GM23248 (cell line): Measurements from ENCODE around the gene PNPLA7. TPM values are rescaled to one million over a fixed set of nuclear protein-coding genes. Genes with fewer than 3 reads are reported as not detected.
"Not testable (repeated sequence)": the region's sequence is repeated elsewhere in the genome, so short reads cannot be mapped to it uniquely, and the experiment has no call there.

Source experiments
- DNase-seq: peaks from one replicate; pipeline ENCODE4 v3.0.0-alpha.2; 2015
- H2AFZ ChIP-seq: fragments of 200-600 bp; sonication (generic); 2 replicates; pipeline ENCODE4 v1.6.1; 2016; ENCODE audit warnings: antibody characterized with exemption
- H3F3A ChIP-seq: fragments of 200-600 bp; sonication (generic); 2 replicates; pipeline ENCODE4 v1.6.1; 2016; ENCODE audit warnings: mild to moderate bottlenecking, antibody characterized with exemption, mixed run types; ENCODE audit not compliant: insufficient read depth
- H3K27ac ChIP-seq: fragments of 200-600 bp; sonication (generic); 2 replicates; pipeline ENCODE4 v1.5.1; 2016; ENCODE audit warnings: mild to moderate bottlenecking
- H3K27me3 ChIP-seq: fragments of 200-600 bp; sonication (generic); replicated peaks from 2 replicates; pipeline ENCODE4 v1.6.1; 2016; ENCODE audit warnings: mild to moderate bottlenecking; ENCODE audit not compliant: insufficient read depth
- H3K36me3 ChIP-seq: fragments of 200-600 bp; sonication (generic); 2 replicates; pipeline ENCODE4 v1.6.1; 2016; ENCODE audit warnings: low read depth, mild to moderate bottlenecking
- H3K4me1 ChIP-seq: fragments of 200-600 bp; sonication (generic); 2 replicates; pipeline ENCODE4 v1.6.1; 2016; ENCODE audit warnings: mild to moderate bottlenecking; ENCODE audit not compliant: insufficient read depth
- H3K4me2 ChIP-seq: fragments of 200-600 bp; sonication (generic); one replicate; pipeline ENCODE4 v1.6.1; 2016; ENCODE audit warnings: mild to moderate bottlenecking; ENCODE audit not compliant: unreplicated experiment
- H3K4me3 ChIP-seq: fragments of 200-600 bp; sonication (generic); 2 replicates; pipeline ENCODE4 v1.5.1; 2016; ENCODE audit warnings: mild to moderate bottlenecking
- H3K79me2 ChIP-seq: fragments of 200-600 bp; sonication (generic); 2 replicates; pipeline ENCODE4 v1.6.1; 2016; ENCODE audit warnings: mild to moderate bottlenecking; ENCODE audit not compliant: insufficient read depth
- H3K9ac ChIP-seq: fragments of 200-600 bp; sonication (generic); 2 replicates; pipeline ENCODE4 v1.6.1; 2016; ENCODE audit warnings: mild to moderate bottlenecking
- H3K9me2 ChIP-seq: fragments of 200-600 bp; sonication (generic); 2 replicates; pipeline ENCODE4 v1.6.1; 2016; ENCODE audit warnings: mixed run types, mild to moderate bottlenecking, moderate library complexity; ENCODE audit not compliant: insufficient read depth
- H3K9me3 ChIP-seq: fragments of 200-600 bp; sonication (generic); one replicate; pipeline ENCODE4 v1.6.1; 2017; ENCODE audit warnings: low read depth
- H4K20me1 ChIP-seq: fragments of 200-600 bp; sonication (generic); 2 replicates; pipeline ENCODE4 v1.6.0; 2016; ENCODE audit not compliant: insufficient read depth
- EZH2 ChIP-seq: fragments of 200-600 bp; sonication (generic); IDR thresholded peaks from 2 replicates; pipeline ENCODE4 v1.6.1; 2018; ENCODE audit warnings: antibody characterized with exemption, mild to moderate bottlenecking; ENCODE audit not compliant: insufficient read depth, poor library complexity, severe bottlenecking
- EZH2phosphoT487 ChIP-seq: fragments of 200-600 bp; sonication (generic); IDR thresholded peaks from 2 replicates; pipeline ENCODE4 v1.6.1; 2018; ENCODE audit warnings: antibody characterized with exemption, moderate library complexity, mild to moderate bottlenecking, low read depth; ENCODE audit not compliant: insufficient read depth
- WGBS, 2 experiments: methylation state at CpG; one replicate each; pipeline ENCODE4 v1.1.6; 2015 to 2017; ENCODE audit warnings: low lambda C conversion rate in 2 of 2, low coverage in 1 of 2; ENCODE audit errors: missing lambda C conversion rate in 2 of 2; 5-methylcytosine and 5-hydroxymethylcytosine counted together
- in situ Hi-C: fragments of 300-500 bp; cut with MboI; formaldehyde crosslinking; loops from 2 replicates; pipeline ENCODE4 v1.15.0; 2020
- polyA plus RNA-seq: library from polyadenylated mRNA; unstranded; fragments of >200 nt; fragmentation: Nextera tagmentation; extraction: Ambion mirVana; gene quantifications from 2 replicates; pipeline ENCODE4 v1.2.1, GENCODE V29; 2016
- total RNA-seq: library from RNA; depleted of rRNA; stranded (reverse); fragments of >200 nt; shearing (Covaris generic); gene quantifications from 2 replicates; pipeline ENCODE4 v1.2.3, GENCODE V29; 2014

The PNPLA7 gene
- total and polyA plus RNA-seq, 2 experiments from 2014 or later = 0.54 to 0.59 TPM

DNA sequence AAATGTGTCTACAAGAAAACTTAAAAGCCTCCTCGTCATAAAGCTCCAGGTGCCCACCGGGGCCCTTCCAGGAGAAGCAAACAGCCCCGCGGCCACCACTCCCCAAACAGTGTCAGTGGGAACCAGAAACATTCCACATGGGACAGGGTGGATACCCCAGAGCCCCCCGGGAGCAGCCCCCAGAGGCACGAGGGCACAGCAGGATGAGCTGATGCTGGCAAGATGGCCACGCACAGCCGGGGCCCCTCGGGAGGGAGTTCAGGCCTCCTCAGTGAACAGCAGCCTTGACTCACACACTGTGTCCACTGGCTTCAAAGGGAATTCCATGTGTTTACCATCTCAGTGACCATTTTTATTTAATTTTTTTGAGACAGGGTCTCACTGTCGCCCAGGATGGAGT is 137.8 kb downstream of the PNPLA7 start:
- Histone ChIP-seq H3K9me3 (no peaks in the 10 kb centered on the region), H3F3A (no peaks in the 10 kb centered on the region), H3K9me2 (no peaks in the 10 kb centered on the region), H3K4me1 (peaks cover 11% of the 10 kb centered on the region), H3K79me2 (no peaks in the 10 kb centered on the region), H3K9ac (no peak overlapping the region), H3K36me3 (no peaks in the 10 kb centered on the region), H3K27me3 (no peaks in the 10 kb centered on the region), H3K27ac (no peak overlapping the region), H3K4me2 (no peak overlapping the region), H4K20me1 (no peaks in the 10 kb centered on the region), H3K4me3 (no peak overlapping the region), H2AFZ (no peak overlapping the region)
- WGBS, 2 experiments = 78 to 85% methylated on average over 7 to 10 of the region's 10 CpGs
- peak; percentile 48 for DNase-seq
- TF ChIP-seq EZH2phosphoT487 (no peak), EZH2 (no peak)
- in situ Hi-C loops = loop anchor here (25.0 kb wide), 1 partner anchor 300 kb away; the partner anchor contains the start of gene DPP7

DNA sequence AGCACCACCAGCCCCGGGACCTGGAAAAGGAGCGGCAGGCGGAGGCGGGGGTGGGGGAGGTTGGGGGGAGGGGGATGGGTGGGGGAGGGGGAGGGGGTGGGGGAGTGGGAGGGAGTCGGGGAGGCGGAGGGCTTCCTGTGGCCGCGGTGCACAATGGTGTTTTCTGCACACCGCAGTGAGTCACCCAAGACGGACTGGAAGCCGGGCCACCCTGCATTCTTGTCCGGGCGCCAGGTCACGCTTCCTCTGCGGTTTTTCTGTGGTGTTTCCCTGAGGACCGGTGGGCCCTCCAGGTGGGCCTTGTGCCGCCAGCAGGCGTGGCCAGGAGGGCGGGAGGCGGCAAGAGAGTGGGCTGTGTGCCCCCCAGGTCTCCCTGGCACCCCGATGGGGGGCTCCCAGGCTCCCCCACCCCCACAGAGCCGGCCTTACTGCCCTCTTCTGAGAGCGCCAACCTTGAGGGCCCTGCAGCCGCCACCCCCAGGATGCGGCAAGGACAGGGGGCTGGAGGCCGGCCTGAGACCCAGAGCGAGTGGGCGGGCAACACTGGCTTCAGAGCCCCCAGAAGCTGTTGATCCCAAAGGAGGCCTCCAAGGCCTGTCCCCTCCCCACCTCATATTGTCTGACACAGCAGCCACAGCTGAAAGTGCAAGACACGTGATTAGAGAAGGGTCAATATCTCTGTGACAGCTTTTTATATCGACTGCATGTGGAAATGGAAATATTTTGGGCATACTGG is 138.4 kb downstream of the PNPLA7 start:
- no peaks in the 10 kb centered on the region for H4K20me1 ChIP-seq
- H2AFZ ChIP-seq = no peak overlapping the region
- no peaks in the 10 kb centered on the region for H3K9me2 ChIP-seq
- H3K36me3 ChIP-seq = no peaks in the 10 kb centered on the region
- 54 to 77% methylated on average over 13 to 30 of the region's 30 CpGs for WGBS, 2 experiments
- H3K4me3 ChIP-seq = no peak overlapping the region
- no peaks in the 10 kb centered on the region for H3K27me3 ChIP-seq
- in situ Hi-C loops = loop anchor here (25.0 kb wide), 1 partner anchor 300 kb away; the partner anchor contains the start of gene DPP7
- H3K4me1 ChIP-seq = peaks cover 14% of the 10 kb centered on the region
- peak; percentile 86 for DNase-seq
- H3K9me3 ChIP-seq = no peaks in the 10 kb centered on the region
- H3K4me2 ChIP-seq = no peak overlapping the region
- no peaks in the 10 kb centered on the region for H3F3A ChIP-seq
- no peak overlapping the region for H3K27ac ChIP-seq
- H3K9ac ChIP-seq = no peak overlapping the region
- no peaks in the 10 kb centered on the region for H3K79me2 ChIP-seq
- TF ChIP-seq EZH2 (no peak), EZH2phosphoT487 (no peak)

DNA sequence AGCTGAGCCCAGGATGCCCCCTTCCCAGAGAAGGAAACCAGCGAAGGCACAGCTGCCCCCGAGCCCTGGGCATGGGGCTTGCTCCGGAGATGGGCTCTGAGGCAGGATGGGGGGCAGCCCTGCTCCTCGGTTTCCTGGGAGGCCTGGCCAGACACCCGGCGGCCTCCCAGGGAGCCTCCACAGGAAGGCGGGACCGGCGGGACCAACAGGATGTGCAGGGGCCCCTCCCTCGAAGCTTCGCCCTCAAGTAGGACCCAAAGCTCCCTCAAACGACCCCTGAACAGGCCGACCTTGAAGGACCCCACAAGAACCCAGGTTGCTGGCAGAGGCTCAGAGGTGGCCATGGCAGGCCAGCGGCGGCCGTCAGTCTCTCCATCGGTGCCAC is 138.9 kb downstream of the PNPLA7 start:
- Histone ChIP-seq H3K27ac (no peak overlapping the region), H3K9me3 (no peaks in the 10 kb centered on the region), H3K79me2 (no peaks in the 10 kb centered on the region), H2AFZ (no peak overlapping the region), H3K4me2 (no peak overlapping the region), H3K36me3 (no peaks in the 10 kb centered on the region), H4K20me1 (no peaks in the 10 kb centered on the region), H3K9ac (no peak overlapping the region), H3K27me3 (no peaks in the 10 kb centered on the region), H3K4me1 (peaks cover 14% of the 10 kb centered on the region), H3K4me3 (no peak overlapping the region), H3K9me2 (no peaks in the 10 kb centered on the region), H3F3A (no peaks in the 10 kb centered on the region)
- WGBS, 2 experiments = 78 to 85% methylated on average over 15 to 17 of the region's 17 CpGs
- no peak for TF ChIP-seq EZH2
- no peak for TF ChIP-seq EZH2phosphoT487
- no peak for DNase-seq
- in situ Hi-C loops = loop anchor here (25.0 kb wide), 1 partner anchor 299 kb away; the partner anchor contains the start of gene DPP7

- no peak for TF ChIP-seq EZH2
- TF ChIP-seq EZH2phosphoT487 = no peak
- Histone ChIP-seq H3K27ac (no peak overlapping the region), H2AFZ (no peak overlapping the region), H3K36me3 (no peaks in the 10 kb centered on the region), H3K9ac (no peak overlapping the region), H3K79me2 (no peaks in the 10 kb centered on the region), H4K20me1 (no peaks in the 10 kb centered on the region), H3K9me3 (no peaks in the 10 kb centered on the region), H3K4me1 (peaks cover 14% of the 10 kb centered on the region), H3K4me3 (no peak overlapping the region), H3K9me2 (no peaks in the 10 kb centered on the region), H3F3A (no peaks in the 10 kb centered on the region), H3K4me2 (no peak overlapping the region), H3K27me3 (no peaks in the 10 kb centered on the region)
- in situ Hi-C loops = loop anchor here (25.0 kb wide), 1 partner anchor 299 kb away; the partner anchor contains the start of gene DPP7
- 91 to 95% methylated on average over 14 to 15 of the region's 15 CpGs for WGBS, 2 experiments
- DNase-seq = no peak
Observed at GRCh38 chr9:137410891-137411249, 139.3 kb downstream of the PNPLA7 start.

DNA sequence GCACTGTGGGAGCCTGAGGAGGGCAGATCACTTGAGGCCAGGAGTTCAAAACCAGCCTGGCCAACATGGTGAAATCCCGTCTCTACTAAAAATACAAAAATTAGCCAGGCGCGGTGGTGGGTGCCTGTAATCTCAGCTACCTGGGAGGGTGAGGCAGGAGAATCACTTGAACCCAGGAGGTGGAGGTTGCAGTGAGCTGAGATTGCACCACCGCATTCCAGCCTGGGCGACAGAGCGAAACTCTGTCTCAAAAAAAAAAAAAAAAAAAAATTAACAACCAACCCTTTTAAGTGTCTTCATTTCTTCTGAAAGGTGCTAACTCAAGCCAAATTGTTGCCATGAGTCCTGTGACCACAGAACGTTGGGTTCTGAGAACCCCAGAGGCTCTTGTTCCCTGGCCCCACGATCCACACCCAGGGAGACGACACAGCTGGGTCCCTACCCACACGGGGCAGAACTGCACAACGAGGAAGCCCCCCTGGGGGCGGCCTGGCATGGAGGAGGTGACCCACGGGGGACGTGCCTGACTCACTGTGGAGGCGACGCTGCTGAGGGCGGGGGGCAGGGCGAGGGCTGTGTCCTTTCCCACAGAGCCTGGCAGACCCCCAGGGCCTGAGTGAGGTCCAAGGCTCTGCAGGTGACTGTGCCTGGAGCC is 139.8 kb downstream of the PNPLA7 start:
- in situ Hi-C loops = loop anchor here (25.0 kb wide), 1 partner anchor 298 kb away; the partner anchor contains the start of gene DPP7
- WGBS, 2 experiments = 83% methylated on average over 18 of the region's 18 CpGs
- not testable (repeated sequence) for H3K9me2 ChIP-seq, H4K20me1 ChIP-seq, H3F3A ChIP-seq, H3K4me2 ChIP-seq, DNase-seq, H3K9me3 ChIP-seq, H3K36me3 ChIP-seq, H3K27ac ChIP-seq, H3K27me3 ChIP-seq, H3K4me3 ChIP-seq, H3K79me2 ChIP-seq, H3K9ac ChIP-seq, H2AFZ ChIP-seq
- peaks cover 14% of the 10 kb centered on the region for H3K4me1 ChIP-seq
